ENCODE results near the gene TCEA3.

DNA sequence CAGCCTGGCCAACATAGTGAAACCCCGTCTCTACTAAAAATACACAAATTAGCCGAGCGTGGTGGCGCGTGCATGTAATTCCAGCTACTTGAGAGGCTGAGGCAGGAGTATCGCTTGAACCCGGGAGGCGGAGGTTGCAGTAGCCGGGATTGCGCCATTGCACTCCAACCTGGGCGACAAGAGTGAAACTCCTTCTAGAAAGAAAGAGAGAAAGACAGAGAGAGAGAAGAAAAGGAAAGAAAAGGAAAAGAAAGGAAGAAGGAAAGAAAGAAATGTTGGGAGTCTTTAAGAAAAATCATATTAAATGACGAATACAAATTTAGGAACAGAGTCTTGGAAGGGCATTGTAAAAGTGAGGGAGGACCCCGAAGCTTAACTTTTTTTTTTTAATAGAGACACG is 78.6 kb downstream of the TCEA3 start:
- TF ChIP-seq, protein P1, sequence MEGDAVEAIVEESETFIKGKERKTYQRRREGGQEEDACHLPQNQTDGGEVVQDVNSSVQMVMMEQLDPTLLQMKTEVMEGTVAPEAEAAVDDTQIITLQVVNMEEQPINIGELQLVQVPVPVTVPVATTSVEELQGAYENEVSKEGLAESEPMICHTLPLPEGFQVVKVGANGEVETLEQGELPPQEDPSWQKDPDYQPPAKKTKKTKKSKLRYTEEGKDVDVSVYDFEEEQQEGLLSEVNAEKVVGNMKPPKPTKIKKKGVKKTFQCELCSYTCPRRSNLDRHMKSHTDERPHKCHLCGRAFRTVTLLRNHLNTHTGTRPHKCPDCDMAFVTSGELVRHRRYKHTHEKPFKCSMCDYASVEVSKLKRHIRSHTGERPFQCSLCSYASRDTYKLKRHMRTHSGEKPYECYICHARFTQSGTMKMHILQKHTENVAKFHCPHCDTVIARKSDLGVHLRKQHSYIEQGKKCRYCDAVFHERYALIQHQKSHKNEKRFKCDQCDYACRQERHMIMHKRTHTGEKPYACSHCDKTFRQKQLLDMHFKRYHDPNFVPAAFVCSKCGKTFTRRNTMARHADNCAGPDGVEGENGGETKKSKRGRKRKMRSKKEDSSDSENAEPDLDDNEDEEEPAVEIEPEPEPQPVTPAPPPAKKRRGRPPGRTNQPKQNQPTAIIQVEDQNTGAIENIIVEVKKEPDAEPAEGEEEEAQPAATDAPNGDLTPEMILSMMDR (IDR thresholded peaks at IDR 0.05): no peak
- TF ChIP-seq POLR2A (IDR thresholded peaks at IDR 0.05) (no peak), EP300 (IDR thresholded peaks at IDR 0.05) (no peak)

Data from ovary (tissue), 3 donors.